HG03442 (cell line): ENCODE results near the gene COPG2.
"Not testable (repeated sequence)": the region's sequence is repeated elsewhere in the genome, so short reads cannot be mapped to it uniquely, and the experiment has no call there.

Experiments used
- ATAC-seq: cut with Tn5 transposase; IDR thresholded peaks from one replicate; pipeline ENCODE4 v1.9.1; 2021; ENCODE audit warnings: mild to moderate bottlenecking, moderate library complexity; ENCODE audit not compliant: unreplicated experiment

COPG2 gene

GRCh38 chr7:130649004-130649790, 19.4 kb downstream of the COPG2 start:
- ATAC-seq = peak; percentile 76

- ATAC-seq = peak; percentile 29
Measured at GRCh38 chr7:130648580-130648979, 20.0 kb downstream of the COPG2 start.

GRCh38 chr7:130642383-130642782, 26.2 kb downstream of the COPG2 start:
- ATAC-seq = no peak

GRCh38 chr7:130641497-130641896, 27.1 kb downstream of the COPG2 start:
- ATAC-seq = no peak

GRCh38 chr7:130641040-130641439, 27.5 kb downstream of the COPG2 start:
- ATAC-seq = no peak

GRCh38 chr7:130639388-130639787, 29.2 kb downstream of the COPG2 start:
- no peak for ATAC-seq

- ATAC-seq = no peak
Measured at GRCh38 chr7:130632111-130632510, 36.4 kb downstream of the COPG2 start.

GRCh38 chr7:130628901-130629300, 39.6 kb downstream of the COPG2 start:
- ATAC-seq = no peak

GRCh38 chr7:130627775-130628174, 40.8 kb downstream of the COPG2 start:
- ATAC-seq = no peak

- ATAC-seq = no peak
Measured at GRCh38 chr7:130622866-130623265, 45.7 kb downstream of the COPG2 start.

GRCh38 chr7:130615583-130615982, 53.0 kb downstream of the COPG2 start:
- ATAC-seq = no peak

- no peak for ATAC-seq
Measured at GRCh38 chr7:130614449-130614848, 54.1 kb downstream of the COPG2 start.

GRCh38 chr7:130611218-130611617, 57.3 kb downstream of the COPG2 start:
- ATAC-seq = no peak

- not testable (repeated sequence) for ATAC-seq
Measured at GRCh38 chr7:130607066-130607465, 61.5 kb downstream of the COPG2 start.

GRCh38 chr7:130606161-130606560, 62.4 kb downstream of the COPG2 start:
- no peak for ATAC-seq

GRCh38 chr7:130598056-130598455, 70.5 kb downstream of the COPG2 start:
- ATAC-seq = no peak

- no peak for ATAC-seq
Measured at GRCh38 chr7:130595986-130596385, 72.6 kb downstream of the COPG2 start.

GRCh38 chr7:130593033-130593432, 75.5 kb downstream of the COPG2 start:
- ATAC-seq = no peak

GRCh38 chr7:130591464-130591863, 77.1 kb downstream of the COPG2 start:
- not testable (repeated sequence) for ATAC-seq

- not testable (repeated sequence) for ATAC-seq
Measured at GRCh38 chr7:130585932-130586331, 82.6 kb downstream of the COPG2 start.

GRCh38 chr7:130575110-130575509, 93.4 kb downstream of the COPG2 start:
- not testable (repeated sequence) for ATAC-seq

GRCh38 chr7:130570144-130570543, 98.4 kb downstream of the COPG2 start:
- not testable (repeated sequence) for ATAC-seq

- no peak for ATAC-seq
Measured at GRCh38 chr7:130566898-130567280, 101.7 kb downstream of the COPG2 start.
